ENCODE results near the gene TBXA2R.

DNA sequence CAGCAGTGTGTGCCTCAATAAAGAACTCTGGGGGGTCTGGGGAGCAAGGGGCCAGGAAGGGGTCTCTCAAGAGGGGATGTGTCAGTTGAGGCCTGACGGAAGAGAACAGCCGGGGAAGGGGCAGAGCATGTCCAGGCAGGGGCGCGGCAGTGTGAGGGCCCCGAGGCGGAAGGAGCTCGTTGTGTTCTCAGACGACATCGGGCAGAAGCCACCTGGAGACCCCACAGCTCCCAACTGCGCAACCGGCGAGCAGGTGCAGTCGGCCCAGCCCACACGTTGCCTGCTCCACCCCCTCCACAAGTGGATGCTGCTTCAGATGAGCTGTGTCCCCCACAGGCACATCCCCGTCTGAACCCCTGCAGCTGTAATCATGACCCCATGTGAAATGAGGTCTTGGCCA, 15.0 kb upstream of the TBXA2R start:
- TF ChIP-seq, protein P1, sequence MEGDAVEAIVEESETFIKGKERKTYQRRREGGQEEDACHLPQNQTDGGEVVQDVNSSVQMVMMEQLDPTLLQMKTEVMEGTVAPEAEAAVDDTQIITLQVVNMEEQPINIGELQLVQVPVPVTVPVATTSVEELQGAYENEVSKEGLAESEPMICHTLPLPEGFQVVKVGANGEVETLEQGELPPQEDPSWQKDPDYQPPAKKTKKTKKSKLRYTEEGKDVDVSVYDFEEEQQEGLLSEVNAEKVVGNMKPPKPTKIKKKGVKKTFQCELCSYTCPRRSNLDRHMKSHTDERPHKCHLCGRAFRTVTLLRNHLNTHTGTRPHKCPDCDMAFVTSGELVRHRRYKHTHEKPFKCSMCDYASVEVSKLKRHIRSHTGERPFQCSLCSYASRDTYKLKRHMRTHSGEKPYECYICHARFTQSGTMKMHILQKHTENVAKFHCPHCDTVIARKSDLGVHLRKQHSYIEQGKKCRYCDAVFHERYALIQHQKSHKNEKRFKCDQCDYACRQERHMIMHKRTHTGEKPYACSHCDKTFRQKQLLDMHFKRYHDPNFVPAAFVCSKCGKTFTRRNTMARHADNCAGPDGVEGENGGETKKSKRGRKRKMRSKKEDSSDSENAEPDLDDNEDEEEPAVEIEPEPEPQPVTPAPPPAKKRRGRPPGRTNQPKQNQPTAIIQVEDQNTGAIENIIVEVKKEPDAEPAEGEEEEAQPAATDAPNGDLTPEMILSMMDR (IDR thresholded peaks at IDR 0.05; ENCODE audit: extremely low read depth in 1 of 2, insufficient read depth in 1 of 2, low read depth in 1 of 2, low read length in 2 of 2): no peak
- TF ChIP-seq GATA2 (IDR thresholded peaks at IDR 0.05; ENCODE audit: insufficient read depth, insufficient read length, low read depth, low read length): no peak

Measured in endothelial cell of umbilical vein (primary cell).